DND-41 (cell line): Measurements from ENCODE around the gene UVRAG.

Experiments used
- ATAC-seq: fragments of 200-7000 bp; cut with Tn5 transposase; 3 replicates; pipeline ENCODE4 v1.9.1; 2021; ENCODE audit warnings: low read depth; ENCODE audit not compliant: insufficient read depth
- DNase-seq: peaks from one replicate; pipeline ENCODE4 v3.0.0-alpha.2; 2020
- H2AFZ ChIP-seq: 2 replicates; pipeline ENCODE4 v1.6.0; 2012; ENCODE audit warnings: low read depth, low read length
- H3K27ac ChIP-seq: 2 replicates; pipeline ENCODE4 v1.5.1; 2012; ENCODE audit warnings: low read length, inconsistent platforms
- H3K27me3 ChIP-seq: fragments of 200-600 bp; sonication (generic); 2 replicates; pipeline ENCODE4 v1.6.0; 2012; ENCODE audit warnings: low read length, mild to moderate bottlenecking, inconsistent platforms; ENCODE audit not compliant: insufficient read depth, poor library complexity
- H3K36me3 ChIP-seq: 2 replicates; pipeline ENCODE4 v1.5.1; 2012; ENCODE audit warnings: low read length, inconsistent platforms; ENCODE audit not compliant: insufficient read depth
- H3K4me1 ChIP-seq: 2 replicates; pipeline ENCODE4 v1.5.1; 2012; ENCODE audit warnings: mild to moderate bottlenecking, low read length; ENCODE audit not compliant: insufficient read depth
- H3K4me2 ChIP-seq: 2 replicates; pipeline ENCODE4 v1.6.0; 2012; ENCODE audit warnings: mild to moderate bottlenecking, moderate library complexity, low read length, inconsistent platforms; ENCODE audit not compliant: insufficient read depth
- H3K4me3 ChIP-seq, 2 experiments: fragments of 200-600 bp in 1 of 2; shearing (Covaris generic) in 1 of 2; 2 replicates each; pipeline ENCODE4 v1.5.1; 2012 to 2016; ENCODE audit warnings: inconsistent platforms in 2 of 2, low read length in 2 of 2, mild to moderate bottlenecking in 2 of 2, low read depth in 1 of 2, moderate library complexity in 1 of 2
- H3K79me2 ChIP-seq: 2 replicates; pipeline ENCODE4 v1.6.0; 2012; ENCODE audit warnings: low read length, inconsistent platforms; ENCODE audit not compliant: insufficient read depth
- H3K9ac ChIP-seq: 2 replicates; pipeline ENCODE4 v1.6.0; 2012; ENCODE audit warnings: low read depth, mild to moderate bottlenecking, inconsistent platforms, low read length, moderate library complexity
- H3K9me3 ChIP-seq: 2 replicates; pipeline ENCODE4 v1.5.1; 2012; ENCODE audit warnings: low read length, moderate library complexity, mild to moderate bottlenecking, inconsistent platforms; ENCODE audit not compliant: insufficient read depth, severe bottlenecking
- H4K20me1 ChIP-seq: 2 replicates; pipeline ENCODE4 v1.6.0; 2012; ENCODE audit warnings: low read length; ENCODE audit not compliant: insufficient read depth
- CTCF ChIP-seq: IDR thresholded peaks from 2 replicates; pipeline ENCODE4 v1.5.1; 2012; ENCODE audit warnings: borderline replicate concordance, low read length, moderate library complexity, mild to moderate bottlenecking; ENCODE audit not compliant: poor library complexity, severe bottlenecking; ENCODE audit errors: extremely low read depth
- EZH2 ChIP-seq: IDR thresholded peaks from 3 replicates; pipeline ENCODE4 v1.6.1; 2012; ENCODE audit warnings: borderline replicate concordance, low read depth, mild to moderate bottlenecking, moderate library complexity, low read length, inconsistent platforms; ENCODE audit not compliant: severe bottlenecking

UVRAG gene

GRCh38 chr11:76141901-76142588 is 327.0 kb downstream of the UVRAG start:
- Histone ChIP-seq H3K4me1 (no peaks in the 10 kb centered on the region), H3K9ac (no peak overlapping the region), H3K9me3 (no peaks in the 10 kb centered on the region), H4K20me1 (no peaks in the 10 kb centered on the region; the same call in 1 of the 2 replicates), H3K4me3 (no peak overlapping the region), H3K27me3 (no peaks in the 10 kb centered on the region), H3K36me3 (peaks cover 28% of the 10 kb centered on the region), H3K79me2 (no peaks in the 10 kb centered on the region), H3K4me2 (no peak overlapping the region), H2AFZ (no peak overlapping the region), H3K27ac (no peak overlapping the region)
- TF ChIP-seq CTCF (no peak), EZH2 (no peak)
- DNase-seq (no peak), ATAC-seq (no peak)

- H3K4me1 ChIP-seq = no peaks in the 10 kb centered on the region
- H3K27me3 ChIP-seq = no peaks in the 10 kb centered on the region
- no peak overlapping the region for H3K9ac ChIP-seq
- no peak overlapping the region for H3K4me2 ChIP-seq
- DNase-seq = no peak
- no peak overlapping the region for H2AFZ ChIP-seq
- H3K79me2 ChIP-seq = no peaks in the 10 kb centered on the region
- no peak overlapping the region for H3K27ac ChIP-seq
- H3K4me3 ChIP-seq = no peak overlapping the region
- ATAC-seq = no peak
- H3K36me3 ChIP-seq = peaks cover 28% of the 10 kb centered on the region
- H3K9me3 ChIP-seq = no peaks in the 10 kb centered on the region
- TF ChIP-seq CTCF = no peak
- no peak for TF ChIP-seq EZH2
- H4K20me1 ChIP-seq = no peaks in the 10 kb centered on the region; the same call in 1 of the 2 replicates
Measured at GRCh38 chr11:76143274-76143673, 328.3 kb downstream of the UVRAG start.

- no peak overlapping the region for H3K9ac ChIP-seq
- H3K36me3 ChIP-seq = peaks cover 9% of the 10 kb centered on the region; the same call in 1 of the 2 replicates
- H3K4me3 ChIP-seq = no peak overlapping the region
- H3K4me1 ChIP-seq = peaks cover 5% of the 10 kb centered on the region; the same call in 1 of the 2 replicates
- ATAC-seq (no peak), DNase-seq (no peak)
- no peaks in the 10 kb centered on the region for H3K9me3 ChIP-seq
- TF ChIP-seq CTCF (no peak), EZH2 (no peak)
- H3K79me2 ChIP-seq = no peaks in the 10 kb centered on the region
- no peaks in the 10 kb centered on the region for H4K20me1 ChIP-seq
- H3K27me3 ChIP-seq = no peaks in the 10 kb centered on the region
- H3K27ac ChIP-seq = no peak overlapping the region
- no peak overlapping the region for H2AFZ ChIP-seq
- H3K4me2 ChIP-seq = no peak overlapping the region
Measured at GRCh38 chr11:76147106-76147740, 332.2 kb downstream of the UVRAG start.
